Naive B cell (primary cell): ENCODE results near the gene RGCC. TPM values are rescaled to one million over a fixed set of nuclear protein-coding genes. Genes with fewer than 3 reads are reported as not detected.

Experiments
- ATAC-seq, 2 donors: fragments of 150-1000 bp; cut with Tn5 transposase; 2 replicates each; pipeline ENCODE4 v1.10.0; 2021; ENCODE audit warnings: low read depth in 2 of 2, mild to moderate bottlenecking in 2 of 2, moderate library complexity in 2 of 2
- DNase-seq: peaks from one replicate; pipeline ENCODE4 v3.0.0; 2022
- H3K27ac Mint-ChIP-seq, 6 donors: one replicate each; pipeline ENCODE4 v1.8.0; 2020 to 2022; ENCODE audit warnings: mild to moderate bottlenecking in 6 of 6, mixed read lengths in 6 of 6, moderate library complexity in 5 of 6, inconsistent platforms in 2 of 6
- H3K27me3 Mint-ChIP-seq, 3 donors: one replicate each; pipeline ENCODE4 v1.8.0; 2021 to 2022; ENCODE audit warnings: mixed read lengths in 3 of 3, mild to moderate bottlenecking in 1 of 3
- H3K36me3 Mint-ChIP-seq, 2 donors: one replicate each; pipeline ENCODE4 v1.8.0; 2020 to 2022; ENCODE audit warnings: mixed read lengths in 2 of 2, inconsistent platforms in 1 of 2, mild to moderate bottlenecking in 1 of 2
- H3K4me1 Mint-ChIP-seq, 3 donors: one replicate each; pipeline ENCODE4 v1.8.0; 2020 to 2022; ENCODE audit warnings: mixed read lengths in 3 of 3, inconsistent platforms in 1 of 3, mild to moderate bottlenecking in 1 of 3, moderate library complexity in 1 of 3
- H3K4me3 Mint-ChIP-seq, 8 donors: one replicate each; pipeline ENCODE4 v1.8.0; 2020 to 2022; ENCODE audit warnings: mild to moderate bottlenecking in 8 of 8, mixed read lengths in 8 of 8, moderate library complexity in 8 of 8, inconsistent platforms in 2 of 8
- H3K9me3 Mint-ChIP-seq, 7 donors: one replicate each; pipeline ENCODE4 v1.8.0; 2020 to 2022; ENCODE audit warnings: mixed read lengths in 7 of 7, mild to moderate bottlenecking in 5 of 7, inconsistent platforms in 2 of 7, moderate library complexity in 1 of 7
- polyA plus RNA-seq, 6 donors: library from polyadenylated mRNA; unstranded; fragments of 300-500 nt; fragmentation: Illumina TruSeq; gene quantifications; one replicate each; pipeline ENCODE4 v1.2.3, GENCODE V29; 2021; ENCODE audit warnings: low read depth in 6 of 6

RGCC gene
- polyA plus RNA-seq, 6 donors from 2014 or later: 0.88 to 7.7 (median 2.5) TPM; not detected in 1

GRCh38 chr13:41515491-41516139 lies 58.3 kb downstream of the RGCC start:
- Mint-ChIP-seq H3K27ac (peak overlapping the region in 1 of 6 donors; percentile 37), H3K4me1 (no peaks in the 10 kb centered on the region), H3K4me3 (peak overlapping the region in 1 of 8 donors; percentile 47), H3K9me3 (peaks cover 0 to 3% (median 0%) of the 10 kb centered on the region in 7 donors), H3K36me3 (peaks cover 0 to 4% of the 10 kb centered on the region in 2 donors), H3K27me3 (no peaks in the 10 kb centered on the region)
- no peak for DNase-seq
- no peak for ATAC-seq

- peaks cover 0 to 4% of the 10 kb centered on the region in 2 donors for H3K36me3 Mint-ChIP-seq
- ATAC-seq (no peak), DNase-seq (no peak)
- H3K27ac Mint-ChIP-seq: no peak overlapping the region
- H3K4me1 Mint-ChIP-seq: no peaks in the 10 kb centered on the region
- H3K9me3 Mint-ChIP-seq: peaks cover 0 to 3% (median 0%) of the 10 kb centered on the region in 7 donors
- no peak overlapping the region for H3K4me3 Mint-ChIP-seq
- H3K27me3 Mint-ChIP-seq: no peaks in the 10 kb centered on the region
These were observed 58.8 kb downstream of the RGCC start for GRCh38 chr13:41516166-41516565.

GRCh38 chr13:41516760-41517159 lies 59.4 kb downstream of the RGCC start:
- H3K27me3 Mint-ChIP-seq: no peaks in the 10 kb centered on the region
- peak overlapping the region in 1 of 6 donors; percentile 78 for H3K27ac Mint-ChIP-seq
- DNase-seq: no peak
- H3K4me3 Mint-ChIP-seq: no peak overlapping the region
- H3K4me1 Mint-ChIP-seq: no peaks in the 10 kb centered on the region
- no peak for ATAC-seq
- peaks cover 0 to 4% of the 10 kb centered on the region in 2 donors for H3K36me3 Mint-ChIP-seq
- H3K9me3 Mint-ChIP-seq: peaks cover 0 to 3% (median 0%) of the 10 kb centered on the region in 7 donors

GRCh38 chr13:41520016-41520659 lies 62.8 kb downstream of the RGCC start:
- H3K27ac Mint-ChIP-seq: no peak overlapping the region
- H3K9me3 Mint-ChIP-seq: peaks cover 0 to 5% (median 0%) of the 10 kb centered on the region in 7 donors
- DNase-seq (no peak), ATAC-seq (no peak)
- peak overlapping the region in 1 of 8 donors; percentile 9 for H3K4me3 Mint-ChIP-seq
- peaks cover 0 to 4% of the 10 kb centered on the region in 2 donors for H3K36me3 Mint-ChIP-seq
- H3K27me3 Mint-ChIP-seq: no peaks in the 10 kb centered on the region
- no peaks in the 10 kb centered on the region for H3K4me1 Mint-ChIP-seq

Other genes starting within 250 kb of the RGCC start
- gene MTRF1, start 194.0 kb upstream of the RGCC start, polyA plus RNA-seq: 10 to 100 TPM in 3 of 6 donors, 1 to 10 TPM in 3; 3.4 to 20.9 (median 11.1) TPM
- gene NAA16, start 146.3 kb upstream of the RGCC start, polyA plus RNA-seq: 10 to 100 TPM in 2 of 6 donors, 1 to 10 TPM in 4; 7.7 to 18.1 (median 9.9) TPM